GM23248 (cell line): Measurements from ENCODE around the gene GABBR2. TPM values are rescaled to one million over a fixed set of nuclear protein-coding genes. Genes with fewer than 3 reads are reported as not detected.

Source experiments
- DNase-seq: peaks from one replicate; pipeline ENCODE4 v3.0.0-alpha.2; 2015
- H2AFZ ChIP-seq: fragments of 200-600 bp; sonication (generic); 2 replicates; pipeline ENCODE4 v1.6.1; 2016; ENCODE audit warnings: antibody characterized with exemption
- H3F3A ChIP-seq: fragments of 200-600 bp; sonication (generic); 2 replicates; pipeline ENCODE4 v1.6.1; 2016; ENCODE audit warnings: mild to moderate bottlenecking, antibody characterized with exemption, mixed run types; ENCODE audit not compliant: insufficient read depth
- H3K27ac ChIP-seq: fragments of 200-600 bp; sonication (generic); 2 replicates; pipeline ENCODE4 v1.5.1; 2016; ENCODE audit warnings: mild to moderate bottlenecking
- H3K27me3 ChIP-seq: fragments of 200-600 bp; sonication (generic); replicated peaks from 2 replicates; pipeline ENCODE4 v1.6.1; 2016; ENCODE audit warnings: mild to moderate bottlenecking; ENCODE audit not compliant: insufficient read depth
- H3K36me3 ChIP-seq: fragments of 200-600 bp; sonication (generic); 2 replicates; pipeline ENCODE4 v1.6.1; 2016; ENCODE audit warnings: low read depth, mild to moderate bottlenecking
- H3K4me1 ChIP-seq: fragments of 200-600 bp; sonication (generic); 2 replicates; pipeline ENCODE4 v1.6.1; 2016; ENCODE audit warnings: mild to moderate bottlenecking; ENCODE audit not compliant: insufficient read depth
- H3K4me2 ChIP-seq: fragments of 200-600 bp; sonication (generic); one replicate; pipeline ENCODE4 v1.6.1; 2016; ENCODE audit warnings: mild to moderate bottlenecking; ENCODE audit not compliant: unreplicated experiment
- H3K4me3 ChIP-seq: fragments of 200-600 bp; sonication (generic); 2 replicates; pipeline ENCODE4 v1.5.1; 2016; ENCODE audit warnings: mild to moderate bottlenecking
- H3K79me2 ChIP-seq: fragments of 200-600 bp; sonication (generic); 2 replicates; pipeline ENCODE4 v1.6.1; 2016; ENCODE audit warnings: mild to moderate bottlenecking; ENCODE audit not compliant: insufficient read depth
- H3K9ac ChIP-seq: fragments of 200-600 bp; sonication (generic); 2 replicates; pipeline ENCODE4 v1.6.1; 2016; ENCODE audit warnings: mild to moderate bottlenecking
- H3K9me2 ChIP-seq: fragments of 200-600 bp; sonication (generic); 2 replicates; pipeline ENCODE4 v1.6.1; 2016; ENCODE audit warnings: mixed run types, mild to moderate bottlenecking, moderate library complexity; ENCODE audit not compliant: insufficient read depth
- H3K9me3 ChIP-seq: fragments of 200-600 bp; sonication (generic); one replicate; pipeline ENCODE4 v1.6.1; 2017; ENCODE audit warnings: low read depth
- H4K20me1 ChIP-seq: fragments of 200-600 bp; sonication (generic); 2 replicates; pipeline ENCODE4 v1.6.0; 2016; ENCODE audit not compliant: insufficient read depth
- EZH2 ChIP-seq: fragments of 200-600 bp; sonication (generic); IDR thresholded peaks from 2 replicates; pipeline ENCODE4 v1.6.1; 2018; ENCODE audit warnings: antibody characterized with exemption, mild to moderate bottlenecking; ENCODE audit not compliant: insufficient read depth, poor library complexity, severe bottlenecking
- EZH2phosphoT487 ChIP-seq: fragments of 200-600 bp; sonication (generic); IDR thresholded peaks from 2 replicates; pipeline ENCODE4 v1.6.1; 2018; ENCODE audit warnings: antibody characterized with exemption, moderate library complexity, mild to moderate bottlenecking, low read depth; ENCODE audit not compliant: insufficient read depth
- WGBS, 2 experiments: methylation state at CpG; one replicate each; pipeline ENCODE4 v1.1.6; 2015 to 2017; ENCODE audit warnings: low lambda C conversion rate in 2 of 2, low coverage in 1 of 2; ENCODE audit errors: missing lambda C conversion rate in 2 of 2; 5-methylcytosine and 5-hydroxymethylcytosine counted together
- in situ Hi-C: fragments of 300-500 bp; cut with MboI; formaldehyde crosslinking; loops from 2 replicates; pipeline ENCODE4 v1.15.0; 2020
- polyA plus RNA-seq: library from polyadenylated mRNA; unstranded; fragments of >200 nt; fragmentation: Nextera tagmentation; extraction: Ambion mirVana; gene quantifications from 2 replicates; pipeline ENCODE4 v1.2.1, GENCODE V29; 2016
- total RNA-seq: library from RNA; depleted of rRNA; stranded (reverse); fragments of >200 nt; shearing (Covaris generic); gene quantifications from 2 replicates; pipeline ENCODE4 v1.2.3, GENCODE V29; 2014

Gene GABBR2
- total and polyA plus RNA-seq, 2 experiments from 2014 or later: 7.5 to 13.4 TPM

DNA sequence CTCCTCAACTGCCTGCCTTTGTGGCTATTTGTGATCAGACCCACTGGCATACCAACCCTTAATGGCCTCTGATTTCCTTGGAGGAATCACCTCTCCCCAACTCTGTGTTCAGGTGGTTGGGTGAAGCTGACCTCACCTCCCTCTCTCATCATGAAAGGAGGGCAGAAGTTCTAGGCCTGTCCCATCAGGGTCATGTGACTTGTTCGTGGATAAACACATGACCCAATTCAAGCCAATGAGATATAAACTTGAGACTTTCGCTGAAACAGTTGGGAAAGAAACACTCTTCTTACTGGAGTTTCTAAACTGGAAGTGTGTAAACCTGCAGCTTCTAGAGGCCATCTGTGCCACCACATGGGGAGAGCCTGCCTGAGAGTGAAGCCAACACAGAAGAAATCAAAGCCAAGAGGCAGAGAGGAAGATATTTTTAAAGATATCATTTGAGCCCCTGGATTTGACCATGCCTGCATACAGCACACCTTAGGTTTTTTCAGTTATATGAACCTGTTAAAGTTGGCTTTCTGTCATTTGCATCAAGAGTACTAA, 5.8 kb downstream of the GABBR2 start:
- no peak for DNase-seq
- H3K79me2 ChIP-seq: peaks cover 60% of the 10 kb centered on the region
- in situ Hi-C loops: no loop called here
- H3K4me3 ChIP-seq: no peak overlapping the region
- H3K9ac ChIP-seq: no peak overlapping the region
- H3F3A ChIP-seq: peaks cover 17% of the 10 kb centered on the region
- TF ChIP-seq EZH2phosphoT487: no peak
- no peak for TF ChIP-seq EZH2
- no peaks in the 10 kb centered on the region for H3K9me2 ChIP-seq
- H4K20me1 ChIP-seq: no peaks in the 10 kb centered on the region
- no peaks in the 10 kb centered on the region for H3K36me3 ChIP-seq
- no peaks in the 10 kb centered on the region for H3K27me3 ChIP-seq
- no peak overlapping the region for H3K27ac ChIP-seq
- 69 to 72% methylated on average over 2 of the region's 2 CpGs for WGBS, 2 experiments
- peaks cover 12% of the 10 kb centered on the region; the same call in 1 of the 2 replicates for H3K4me1 ChIP-seq
- H3K9me3 ChIP-seq: no peaks in the 10 kb centered on the region
- no peak overlapping the region for H2AFZ ChIP-seq
- H3K4me2 ChIP-seq: no peak overlapping the region

- in situ Hi-C loops: no loop called here
- 78 to 83% methylated on average over 8 of the region's 8 CpGs for WGBS, 2 experiments
- Histone ChIP-seq H3K79me2 (peaks cover 60% of the 10 kb centered on the region), H3K27ac (no peak overlapping the region), H2AFZ (no peak overlapping the region), H3K36me3 (no peaks in the 10 kb centered on the region), H3K9me2 (no peaks in the 10 kb centered on the region), H3K9me3 (no peaks in the 10 kb centered on the region), H4K20me1 (no peaks in the 10 kb centered on the region), H3K9ac (no peak overlapping the region), H3K4me1 (peaks cover 12% of the 10 kb centered on the region; the same call in 1 of the 2 replicates), H3F3A (peaks cover 17% of the 10 kb centered on the region), H3K4me2 (no peak overlapping the region), H3K4me3 (no peak overlapping the region), H3K27me3 (no peaks in the 10 kb centered on the region)
- no peak for DNase-seq
- TF ChIP-seq EZH2phosphoT487 (no peak), EZH2 (no peak)
Measured at GRCh38 chr9:98702340-98702739, 6.4 kb downstream of the GABBR2 start.

GRCh38 chr9:98701576-98701975, 7.2 kb downstream of the GABBR2 start:
- no peak for TF ChIP-seq EZH2
- no peak for TF ChIP-seq EZH2phosphoT487
- Histone ChIP-seq H3K4me2 (no peak overlapping the region), H3K9me2 (no peaks in the 10 kb centered on the region), H3K79me2 (peaks cover 61% of the 10 kb centered on the region), H3K27me3 (no peaks in the 10 kb centered on the region), H3F3A (peaks cover 15% of the 10 kb centered on the region), H4K20me1 (no peaks in the 10 kb centered on the region), H3K36me3 (no peaks in the 10 kb centered on the region), H3K4me1 (peaks cover 7% of the 10 kb centered on the region; the same call in 1 of the 2 replicates), H2AFZ (no peak overlapping the region), H3K9me3 (no peaks in the 10 kb centered on the region), H3K4me3 (no peak overlapping the region), H3K27ac (no peak overlapping the region), H3K9ac (no peak overlapping the region)
- WGBS, 2 experiments: 86 to 87% methylated on average over 7 of the region's 7 CpGs
- in situ Hi-C loops: no loop called here
- DNase-seq: no peak

DNA sequence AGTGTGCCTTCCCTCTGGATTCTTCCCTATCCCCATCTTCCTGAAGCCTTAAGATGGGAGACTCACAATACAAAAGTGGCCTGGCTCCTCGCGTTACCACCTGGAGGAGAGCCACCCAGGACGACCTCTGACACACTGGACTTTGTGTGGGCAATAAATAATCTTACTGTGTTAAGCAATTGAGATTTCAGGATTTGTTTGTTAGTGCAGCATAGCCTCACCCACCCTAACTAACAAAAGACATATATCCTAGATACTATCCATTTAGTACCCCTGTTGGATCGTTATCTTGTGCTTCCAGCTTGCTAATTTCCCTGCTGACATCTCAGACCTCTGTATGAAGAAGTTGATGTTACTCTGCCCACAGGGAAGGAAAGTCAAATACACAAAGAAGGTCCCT, 7.9 kb downstream of the GABBR2 start:
- H3K36me3 ChIP-seq: no peaks in the 10 kb centered on the region
- WGBS, 2 experiments: 28 to 31% methylated on average over 4 of the region's 4 CpGs
- no peaks in the 10 kb centered on the region for H3K9me2 ChIP-seq
- in situ Hi-C loops: no loop called here
- no peak overlapping the region for H3K9ac ChIP-seq
- no peaks in the 10 kb centered on the region for H4K20me1 ChIP-seq
- no peak for DNase-seq
- H3F3A ChIP-seq: peaks cover 7% of the 10 kb centered on the region; the same call in 1 of the 2 replicates
- no peaks in the 10 kb centered on the region for H3K9me3 ChIP-seq
- peaks cover 68% of the 10 kb centered on the region for H3K79me2 ChIP-seq
- no peak overlapping the region for H3K4me2 ChIP-seq
- no peak for TF ChIP-seq EZH2
- TF ChIP-seq EZH2phosphoT487: no peak
- no peaks in the 10 kb centered on the region for H3K4me1 ChIP-seq
- no peak overlapping the region for H3K4me3 ChIP-seq
- H2AFZ ChIP-seq: no peak overlapping the region
- no peaks in the 10 kb centered on the region for H3K27me3 ChIP-seq
- H3K27ac ChIP-seq: no peak overlapping the region
